Lower lobe of right lung (tissue), 2 donors: ENCODE measurements around the gene ATP5ME. TPM values are rescaled to one million over a fixed set of nuclear protein-coding genes. Genes with fewer than 3 reads are reported as not detected.

Experiments used
- ATAC-seq, 2 donors: fragments of 200-7000 bp; cut with Tn5 transposase; one replicate each; pipeline ENCODE4 v1.9.1; 2020 to 2022; ENCODE audit warnings: mild to moderate bottlenecking in 2 of 2, moderate library complexity in 2 of 2
- DNase-seq: peaks from one replicate; pipeline ENCODE4 v3.0.0-alpha.2; 2020
- H3K27ac ChIP-seq: fragments of 200-600 bp; one replicate; pipeline ENCODE4 v1.8.0; 2022
- H3K27me3 ChIP-seq: fragments of 200-600 bp; one replicate; pipeline ENCODE4 v1.8.0; 2022; ENCODE audit warnings: low read depth
- H3K36me3 ChIP-seq: fragments of 200-600 bp; one replicate; pipeline ENCODE4 v1.8.0; 2022; ENCODE audit warnings: mild to moderate bottlenecking
- H3K4me1 ChIP-seq: fragments of 200-600 bp; one replicate; pipeline ENCODE4 v1.8.0; 2022
- H3K4me3 ChIP-seq: fragments of 200-600 bp; one replicate; pipeline ENCODE4 v1.8.0; 2022; ENCODE audit warnings: mild to moderate bottlenecking
- H3K9me3 ChIP-seq: fragments of 200-600 bp; one replicate; pipeline ENCODE4 v1.8.0; 2022
- intact Hi-C: fragments of 100-400 bp; cut with DNase I; formaldehyde crosslinking; loops from one replicate; pipeline ENCODE4 v1.11.0; 2022
- total RNA-seq: library from RNA; stranded (reverse); fragmentation: NEBNext Ultra II Directional; extraction: Animal tissue kit (Norgen Biotek cat#: 25700); gene quantifications from one replicate; pipeline ENCODE4 v1.2.1, GENCODE V29; 2021
- TF ChIP-seq, protein P1 (sequence below): fragments of 200-600 bp; IDR thresholded peaks from one replicate; pipeline ENCODE4 v1.8.0; 2022; ENCODE audit warnings: antibody characterized with exemption, mild to moderate bottlenecking
- donor health status: DM: no; HTN: yes; CAD: no; lungs with severe emphysema.

Gene ATP5ME
- total RNA-seq, 1 donor from 2014 or later = 173 TPM

DNA sequence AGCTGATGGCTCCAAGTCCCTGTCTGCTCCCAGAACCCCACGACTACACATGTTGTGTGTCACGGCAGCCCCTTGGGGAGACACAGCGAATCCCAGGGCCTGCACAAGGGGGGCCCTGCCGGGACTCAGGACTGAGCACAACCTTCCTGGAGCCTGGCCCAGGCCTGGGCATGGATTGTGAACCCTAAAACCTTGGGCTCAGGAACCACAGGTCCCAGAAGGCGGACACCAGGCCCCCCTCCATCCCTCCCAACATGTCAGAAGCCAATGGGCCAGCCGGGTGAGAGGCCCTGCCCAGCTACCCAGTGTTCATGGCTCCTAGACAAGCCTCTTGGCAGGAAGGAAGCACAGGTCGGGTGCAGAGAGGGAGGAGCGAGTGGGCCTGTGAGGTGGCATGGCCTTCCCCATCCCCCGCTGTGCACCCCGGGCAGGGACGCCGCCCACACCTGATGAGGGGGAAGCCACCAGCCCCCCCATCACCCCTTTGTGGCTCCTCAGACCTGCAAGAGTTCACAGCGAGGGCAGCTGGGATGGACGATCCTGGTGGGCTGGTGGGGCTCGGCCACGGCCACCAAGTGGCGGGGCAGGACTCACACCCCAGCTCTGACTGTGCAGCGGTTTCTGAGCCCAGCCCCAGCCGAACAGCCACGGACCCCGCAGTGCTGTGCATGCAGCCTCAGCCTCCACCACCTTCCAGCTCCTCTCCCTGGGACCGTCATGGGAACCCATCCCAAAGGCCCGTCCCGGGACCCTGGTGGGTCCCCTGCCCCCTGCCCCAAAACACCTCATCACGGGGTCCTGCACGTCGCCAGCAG is 45.0 kb downstream of the ATP5ME start:
- peaks cover 22% of the 10 kb centered on the region for H3K27me3 ChIP-seq
- H3K4me1 ChIP-seq = no peaks in the 10 kb centered on the region
- no peak overlapping the region for H3K4me3 ChIP-seq
- no peaks in the 10 kb centered on the region for H3K36me3 ChIP-seq
- H3K9me3 ChIP-seq = no peaks in the 10 kb centered on the region
- TF ChIP-seq, protein P1, sequence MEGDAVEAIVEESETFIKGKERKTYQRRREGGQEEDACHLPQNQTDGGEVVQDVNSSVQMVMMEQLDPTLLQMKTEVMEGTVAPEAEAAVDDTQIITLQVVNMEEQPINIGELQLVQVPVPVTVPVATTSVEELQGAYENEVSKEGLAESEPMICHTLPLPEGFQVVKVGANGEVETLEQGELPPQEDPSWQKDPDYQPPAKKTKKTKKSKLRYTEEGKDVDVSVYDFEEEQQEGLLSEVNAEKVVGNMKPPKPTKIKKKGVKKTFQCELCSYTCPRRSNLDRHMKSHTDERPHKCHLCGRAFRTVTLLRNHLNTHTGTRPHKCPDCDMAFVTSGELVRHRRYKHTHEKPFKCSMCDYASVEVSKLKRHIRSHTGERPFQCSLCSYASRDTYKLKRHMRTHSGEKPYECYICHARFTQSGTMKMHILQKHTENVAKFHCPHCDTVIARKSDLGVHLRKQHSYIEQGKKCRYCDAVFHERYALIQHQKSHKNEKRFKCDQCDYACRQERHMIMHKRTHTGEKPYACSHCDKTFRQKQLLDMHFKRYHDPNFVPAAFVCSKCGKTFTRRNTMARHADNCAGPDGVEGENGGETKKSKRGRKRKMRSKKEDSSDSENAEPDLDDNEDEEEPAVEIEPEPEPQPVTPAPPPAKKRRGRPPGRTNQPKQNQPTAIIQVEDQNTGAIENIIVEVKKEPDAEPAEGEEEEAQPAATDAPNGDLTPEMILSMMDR = no peak
- H3K27ac ChIP-seq = no peak overlapping the region
- DNase-seq = no peak
- no peak for ATAC-seq
- intact Hi-C loops = no loop called here

DNA sequence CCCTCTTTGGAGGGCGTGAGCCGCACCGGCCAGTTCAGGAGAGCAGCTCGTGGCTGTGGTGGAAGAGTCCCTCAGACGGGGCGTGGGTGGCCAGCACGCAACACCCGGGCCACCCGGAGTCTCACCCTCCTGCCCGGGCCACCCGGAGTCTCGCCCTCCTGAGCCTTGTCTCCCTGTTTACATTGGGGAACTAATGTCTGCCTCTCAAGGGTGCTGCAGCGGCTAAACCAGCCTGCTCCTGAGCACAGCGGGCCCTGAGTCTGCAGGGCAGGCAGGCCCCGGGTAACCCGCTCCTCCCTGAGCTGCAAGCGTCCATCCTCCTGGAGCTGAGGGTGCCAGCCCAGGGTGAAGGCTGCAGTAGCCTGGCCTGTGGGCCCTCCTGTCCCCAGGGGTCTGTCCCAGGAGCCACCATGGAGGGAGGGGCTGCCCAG is 45.8 kb downstream of the ATP5ME start:
- intact Hi-C loops = no loop called here
- Histone ChIP-seq H3K4me3 (no peak overlapping the region), H3K9me3 (no peaks in the 10 kb centered on the region), H3K4me1 (no peaks in the 10 kb centered on the region), H3K36me3 (no peaks in the 10 kb centered on the region), H3K27ac (no peak overlapping the region), H3K27me3 (peaks cover 22% of the 10 kb centered on the region)
- DNase-seq (no peak), ATAC-seq (peak in 1 of 2 donors; percentile 24)
- TF ChIP-seq, protein P1 = no peak

DNA sequence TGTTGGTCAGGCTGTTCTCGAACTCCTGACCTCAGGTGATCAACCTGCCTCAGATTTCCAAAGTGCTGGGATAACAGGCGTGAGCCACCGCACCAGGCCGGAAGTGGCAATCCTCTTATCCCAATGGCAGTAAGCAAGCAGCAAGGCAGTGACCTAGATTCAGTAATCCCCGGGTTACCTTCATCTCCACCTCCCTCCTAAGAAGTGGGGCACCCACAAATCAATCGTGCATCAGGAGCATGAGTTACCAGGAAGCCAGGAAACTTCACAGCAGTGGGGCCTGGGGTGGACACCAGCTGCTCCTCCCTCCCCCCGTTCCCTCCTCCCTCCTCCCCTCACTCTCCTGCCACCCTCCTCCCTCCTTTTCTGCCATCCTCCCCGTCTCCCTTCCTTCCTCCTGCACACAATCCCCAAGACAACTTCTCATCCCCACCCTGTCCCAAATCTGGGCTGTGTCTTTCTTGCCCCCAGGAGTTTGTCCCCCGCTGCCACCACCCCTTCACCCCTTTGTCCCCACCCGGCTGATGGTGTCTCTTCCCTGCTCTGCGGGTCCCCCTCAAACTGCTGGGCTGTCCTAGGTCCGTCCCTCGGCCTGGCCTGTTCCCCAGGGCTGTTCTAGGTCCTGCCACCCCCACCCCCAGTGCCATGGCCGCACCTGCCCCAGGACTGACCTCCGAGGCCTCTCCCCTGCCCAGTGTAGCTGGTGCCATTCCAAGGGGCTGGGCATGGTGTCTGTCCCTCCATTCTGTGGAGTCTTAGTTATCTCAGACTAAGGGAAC is 46.5 kb downstream of the ATP5ME start:
- no peak for ATAC-seq
- no peak overlapping the region for H3K4me3 ChIP-seq
- H3K36me3 ChIP-seq = no peaks in the 10 kb centered on the region
- H3K27me3 ChIP-seq = peaks cover 22% of the 10 kb centered on the region
- no peak for DNase-seq
- H3K9me3 ChIP-seq = no peaks in the 10 kb centered on the region
- H3K27ac ChIP-seq = no peak overlapping the region
- intact Hi-C loops = no loop called here
- no peaks in the 10 kb centered on the region for H3K4me1 ChIP-seq
- TF ChIP-seq, protein P1 = no peak

DNA sequence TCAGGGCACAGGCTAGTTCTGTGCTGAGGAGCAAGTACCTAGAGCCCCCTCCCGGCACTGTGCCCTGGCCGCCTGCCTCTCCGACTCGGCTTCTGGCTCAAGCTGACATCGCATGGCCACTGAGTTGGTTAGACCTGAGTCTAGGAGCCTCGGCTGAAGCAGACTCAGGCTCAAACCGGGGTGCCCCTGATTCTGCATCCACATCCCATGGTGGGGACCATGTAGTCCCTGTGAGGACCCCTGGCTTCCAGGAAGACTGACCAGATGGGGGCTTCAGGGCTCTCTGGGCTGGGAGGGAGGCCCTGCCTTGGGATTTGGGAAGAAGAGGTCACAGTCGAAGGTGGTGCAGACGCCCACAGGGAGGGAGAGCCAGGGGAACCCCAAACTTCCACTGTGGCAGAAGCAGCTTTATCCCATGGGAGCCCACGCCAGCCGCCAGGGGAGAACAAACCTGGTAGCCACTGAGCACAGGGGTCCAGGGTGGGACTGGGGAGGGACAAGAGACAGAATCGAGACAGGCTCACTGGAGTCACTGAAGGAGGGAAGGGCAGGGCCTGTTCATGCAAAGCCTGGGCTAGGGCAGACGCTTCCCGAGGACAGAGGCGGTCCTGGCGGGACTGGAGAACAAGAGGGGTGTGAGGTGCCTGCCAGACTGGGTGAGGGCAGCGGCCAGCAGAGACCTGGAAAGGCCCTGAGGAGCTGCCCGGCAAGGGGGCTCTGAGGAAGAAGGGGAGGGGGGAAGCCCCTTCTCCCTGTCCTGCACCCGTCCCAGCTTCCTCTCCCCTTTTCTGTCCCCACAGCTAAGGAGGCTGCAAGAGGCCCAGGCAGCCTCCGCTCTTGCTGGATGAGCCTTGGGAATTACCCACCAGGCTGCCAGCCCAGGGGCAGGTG is 47.6 kb downstream of the ATP5ME start:
- H3K27ac ChIP-seq = no peak overlapping the region
- H3K27me3 ChIP-seq = peaks cover 22% of the 10 kb centered on the region
- TF ChIP-seq, protein P1 = no peak
- no peaks in the 10 kb centered on the region for H3K9me3 ChIP-seq
- no peaks in the 10 kb centered on the region for H3K4me1 ChIP-seq
- ATAC-seq (no peak), DNase-seq (no peak)
- no peaks in the 10 kb centered on the region for H3K36me3 ChIP-seq
- H3K4me3 ChIP-seq = no peak overlapping the region
- intact Hi-C loops = no loop called here

DNA sequence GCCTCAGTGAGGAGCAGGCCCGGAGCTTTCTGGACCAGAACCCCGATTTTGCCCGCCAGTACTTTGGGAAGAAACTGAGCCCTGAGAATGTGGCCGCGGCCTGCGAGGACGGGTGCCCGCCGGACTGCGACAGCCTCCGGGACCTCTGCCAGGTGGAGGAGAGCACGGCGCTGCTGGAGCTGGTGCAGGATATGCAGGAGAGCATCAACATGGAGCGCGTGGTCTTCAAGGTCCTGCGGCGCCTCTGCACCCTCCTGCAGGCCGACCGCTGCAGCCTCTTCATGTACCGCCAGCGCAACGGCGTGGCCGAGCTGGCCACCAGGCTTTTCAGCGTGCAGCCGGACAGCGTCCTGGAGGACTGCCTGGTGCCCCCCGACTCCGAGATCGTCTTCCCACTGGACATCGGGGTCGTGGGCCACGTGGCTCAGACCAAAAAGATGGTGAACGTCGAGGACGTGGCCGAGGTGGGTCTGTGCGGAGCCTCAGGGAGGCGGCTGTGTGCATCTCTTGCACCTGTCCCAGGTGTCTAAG is 48.4 kb downstream of the ATP5ME start:
- TF ChIP-seq, protein P1 = no peak
- Histone ChIP-seq H3K27ac (no peak overlapping the region), H3K36me3 (no peaks in the 10 kb centered on the region), H3K9me3 (no peaks in the 10 kb centered on the region), H3K4me1 (no peaks in the 10 kb centered on the region), H3K27me3 (peaks cover 22% of the 10 kb centered on the region), H3K4me3 (no peak overlapping the region)
- intact Hi-C loops = no loop called here
- ATAC-seq = no peak
- no peak for DNase-seq
